Endothelial cell of umbilical vein (primary cell): ENCODE measurements around the gene GBX2. TPM values are rescaled to one million over a fixed set of nuclear protein-coding genes. Genes with fewer than 3 reads are reported as not detected.

ENCODE experiments used
- polyA plus RNA-seq, 4 experiments: library from polyadenylated mRNA; depleted of rRNA in 3 of 4; stranded (reverse) in 3 of 4; unstranded in 1 of 4; fragments of >200 nt; gene quantifications; 2 replicates each; pipeline versions ENCODE4 v1.2.1 to v1.2.3, GENCODE V29; 2011 to 2012; ENCODE audit warnings: missing spikeins in 1 of 4
- small RNA-seq: library from RNA; depleted of rRNA; stranded (forward); fragments of <200 nt; gene quantifications from one replicate; pipeline ENCODE3, GENCODE V24; 2012; ENCODE audit warnings: low replicate concordance, low read depth; ENCODE audit not compliant: insufficient read depth, insufficient read length
- total RNA-seq: library from RNA; stranded (reverse); gene quantifications from 2 replicates; pipeline ENCODE4 v1.2.3, GENCODE V29; 2021

GBX2 gene
- total and polyA plus RNA-seq, 2 donors (not counting 3 experiments of a cell fraction or from before 2014, with no cell fraction given), result 3.0 to 3.6 TPM

Small RNA genes within 50 kb of the gene (small RNA-seq; reads per million reads assigned to genes)
- gene RF00019 (not detected), gene RNU1-31P (not detected)

Other genes starting within 250 kb of the GBX2 start
- gene ASB18, start 96.0 kb upstream of the GBX2 start, total RNA-seq, result not detected in 2 replicates
- not detected in 2 replicates for gene ASB18, start 96.0 kb upstream of the GBX2 start, polyA plus RNA-seq